ENCODE data around the gene HOXA3. TPM values are rescaled to one million over a fixed set of nuclear protein-coding genes. Genes with fewer than 3 reads are reported as not detected.

HOXA3 gene
- total RNA-seq, 4 donors from 2014 or later = 6.4 to 22.6 (median 10.3) TPM

GRCh38 chr7:27155816-27156507 is 3.6 kb upstream of the HOXA3 start:
- peak overlapping the region in 2 of 4 donors; percentile 5 to 66 for H3K27ac ChIP-seq
- H3K27me3 ChIP-seq = peaks cover 100% of the 10 kb centered on the region

GRCh38 chr7:27154901-27155815 is 2.8 kb upstream of the HOXA3 start:
- H3K9me3 ChIP-seq = no peaks in the 10 kb centered on the region
- H3K4me3 ChIP-seq = peak overlapping the region in 1 of 2 donors; percentile 54
- peaks cover 93% of the 10 kb centered on the region for H3K27me3 ChIP-seq
- peaks cover 0 to 61% (median 20%) of the 10 kb centered on the region in 3 donors for H3K4me1 ChIP-seq
- H3K36me3 ChIP-seq = no peaks in the 10 kb centered on the region
- WGBS, 2 donors (ENCODE audit: low coverage in 1 of 2) = 26% methylated on average over 16 of the region's 48 CpGs; no CpG with 5 or more reads in 1 of the 2 donors
- TF ChIP-seq POLR2A (IDR thresholded peaks at IDR 0.05) (no peak), CTCF (IDR thresholded peaks at IDR 0.05) (no peak)
- ATAC-seq = no peak
- H3K27ac ChIP-seq = peak overlapping the region in 2 of 4 donors; percentile 5 to 66

More at GRCh38 chr7:27155816-27156507, 3.6 kb upstream of the HOXA3 start:
- H3K4me1 ChIP-seq = peaks cover 0 to 61% (median 21%) of the 10 kb centered on the region in 3 donors
- no peaks in the 10 kb centered on the region for H3K9me3 ChIP-seq
- 6 to 9% methylated on average over 11 to 13 of the region's 63 CpGs for WGBS, 2 donors (ENCODE audit: low coverage in 1 of 2)
- TF ChIP-seq POLR2A (IDR thresholded peaks at IDR 0.05) (no peak), EP300 (IDR thresholded peaks at IDR 0.05) (no peak), POLR2AphosphoS5 (IDR thresholded peaks at IDR 0.05) (no peak), CTCF (IDR thresholded peaks at IDR 0.05) (no peak)
- H3K36me3 ChIP-seq = no peaks in the 10 kb centered on the region
- peak overlapping the region in 1 of 2 donors; percentile 54 for H3K4me3 ChIP-seq
- peak; percentile 26 for ATAC-seq

- H3K27ac ChIP-seq = no peak overlapping the region
- WGBS, 2 donors (ENCODE audit: low coverage in 1 of 2) = 17% methylated on average over 2 of the region's 10 CpGs; no CpG with 5 or more reads in 1 of the 2 donors
- ATAC-seq = no peak
- H3K4me1 ChIP-seq = peaks cover 0 to 60% (median 20%) of the 10 kb centered on the region in 3 donors
- no peak overlapping the region for H3K4me3 ChIP-seq
- TF ChIP-seq EP300 (IDR thresholded peaks at IDR 0.05) (no peak), CTCF (IDR thresholded peaks at IDR 0.05) (no peak), POLR2AphosphoS5 (IDR thresholded peaks at IDR 0.05) (no peak), POLR2A (IDR thresholded peaks at IDR 0.05) (no peak)
- H3K36me3 ChIP-seq = no peaks in the 10 kb centered on the region
- H3K9me3 ChIP-seq = no peaks in the 10 kb centered on the region
- peaks cover 87% of the 10 kb centered on the region for H3K27me3 ChIP-seq
These were observed 2.0 kb upstream of the HOXA3 start for GRCh38 chr7:27154369-27154768.

GRCh38 chr7:27153526-27153925 is 1.1 kb upstream of the HOXA3 start:
- WGBS, 2 donors (ENCODE audit: low coverage in 1 of 2) = 63% methylated on average over 3 of the region's 3 CpGs; no CpG with 5 or more reads in 1 of the 2 donors
- Histone ChIP-seq H3K27me3 (peaks cover 86% of the 10 kb centered on the region), H3K36me3 (no peaks in the 10 kb centered on the region), H3K27ac (no peak overlapping the region), H3K4me1 (peaks cover 0 to 61% (median 20%) of the 10 kb centered on the region in 3 donors), H3K9me3 (no peaks in the 10 kb centered on the region), H3K4me3 (no peak overlapping the region)
- TF ChIP-seq POLR2AphosphoS5 (IDR thresholded peaks at IDR 0.05) = no peak
- no peak for TF ChIP-seq POLR2A (IDR thresholded peaks at IDR 0.05)
- TF ChIP-seq CTCF (IDR thresholded peaks at IDR 0.05) = no peak
- no peak for TF ChIP-seq EP300 (IDR thresholded peaks at IDR 0.05)
- no peak for ATAC-seq

Data from gastroesophageal sphincter (tissue), 4 donors.